NCI-H2196 treated with DMSO at 0.1 percent for 48 hours (cell line): ENCODE data around the gene HOOK2.

Experiments used
- DNase-seq: peaks from one replicate; lab custom pipeline; 2025; ENCODE audit not compliant: unreplicated experiment; lab: John Stamatoyannopoulos, UW

HOOK2 gene

GRCh38 chr19:12782424-12783290, 7.3 kb upstream of the HOOK2 start:
- peak; percentile 70 for DNase-seq

- no peak for DNase-seq
These were observed 6.7 kb upstream of the HOOK2 start for GRCh38 chr19:12782174-12782423.

- no peak for DNase-seq
These were observed 4.0 kb upstream of the HOOK2 start for GRCh38 chr19:12779162-12779993.

GRCh38 chr19:12778905-12779161, 3.5 kb upstream of the HOOK2 start:
- DNase-seq, result no peak

GRCh38 chr19:12778017-12778904, 2.9 kb upstream of the HOOK2 start:
- peak; percentile 68 for DNase-seq

GRCh38 chr19:12777217-12778016, 2.1 kb upstream of the HOOK2 start:
- peak; percentile 73 for DNase-seq

- no peak for DNase-seq
These were observed 1.8 kb downstream of the HOOK2 start for GRCh38 chr19:12773571-12773970.

- DNase-seq, result no peak
These were observed 3.0 kb downstream of the HOOK2 start for GRCh38 chr19:12772323-12772722.

- DNase-seq, result no peak
These were observed 4.4 kb downstream of the HOOK2 start for GRCh38 chr19:12770922-12771321.

- no peak for DNase-seq
These were observed 5.7 kb downstream of the HOOK2 start for GRCh38 chr19:12769689-12770088.

- no peak for DNase-seq
These were observed 7.7 kb downstream of the HOOK2 start for GRCh38 chr19:12767666-12768065.

- DNase-seq, result no peak
These were observed 8.2 kb downstream of the HOOK2 start for GRCh38 chr19:12767150-12767549.

GRCh38 chr19:12766051-12766521, 9.3 kb downstream of the HOOK2 start:
- DNase-seq, result no peak

- DNase-seq, result no peak
These were observed 10.7 kb downstream of the HOOK2 start for GRCh38 chr19:12764698-12765097.

- no peak for DNase-seq
These were observed 12.3 kb downstream of the HOOK2 start for GRCh38 chr19:12763100-12763499.

- no peak for DNase-seq
These were observed 15.7 kb downstream of the HOOK2 start for GRCh38 chr19:12759686-12760085.

GRCh38 chr19:12757544-12758274, 17.6 kb downstream of the HOOK2 start:
- peak; percentile 69 for DNase-seq

GRCh38 chr19:12756150-12756883, 19.0 kb downstream of the HOOK2 start:
- DNase-seq, result no peak

- no peak for DNase-seq
These were observed 20.7 kb downstream of the HOOK2 start for GRCh38 chr19:12754465-12755196.
